Osteoblast (primary cell): ENCODE data around the gene COG5. TPM values are rescaled to one million over a fixed set of nuclear protein-coding genes. Genes with fewer than 3 reads are reported as not detected.

Experiments
- DNase-seq: peaks from one replicate; pipeline ENCODE4 v3.0.0; 2011; ENCODE audit warnings: low spot score, mixed read lengths; ENCODE audit not compliant: insufficient read length; ENCODE audit errors: missing footprints
- H2AFZ ChIP-seq: 2 replicates; pipeline ENCODE4 v1.6.0; 2011; ENCODE audit warnings: mild to moderate bottlenecking, low read length
- H3K27ac ChIP-seq: 2 replicates; pipeline ENCODE4 v1.5.1; 2011; ENCODE audit warnings: mild to moderate bottlenecking, low read depth, low read length, moderate library complexity
- H3K27me3 ChIP-seq: 2 replicates; pipeline ENCODE4 v1.6.0; 2012; ENCODE audit warnings: mild to moderate bottlenecking, control low read depth, inconsistent platforms, low read length, moderate library complexity; ENCODE audit not compliant: insufficient read depth
- H3K36me3 ChIP-seq: 2 replicates; pipeline ENCODE4 v1.5.1; 2011; ENCODE audit warnings: mild to moderate bottlenecking, low read length, control low read depth, moderate library complexity; ENCODE audit not compliant: insufficient read depth
- H3K4me1 ChIP-seq: 2 replicates; pipeline ENCODE4 v1.5.1; 2011; ENCODE audit warnings: mild to moderate bottlenecking, low read length, control low read depth, moderate library complexity; ENCODE audit not compliant: insufficient read depth
- H3K4me2 ChIP-seq: 2 replicates; pipeline ENCODE4 v1.6.0; 2011; ENCODE audit warnings: mild to moderate bottlenecking, low read length; ENCODE audit not compliant: insufficient read depth
- H3K4me3 ChIP-seq: fragments of 200-600 bp; sonication (generic); 3 replicates; pipeline ENCODE4 v1.5.1; 2012; ENCODE audit warnings: mild to moderate bottlenecking, low read length, inconsistent platforms; ENCODE audit not compliant: insufficient read depth
- H3K79me2 ChIP-seq: 2 replicates; pipeline ENCODE4 v1.6.0; 2012; ENCODE audit warnings: mild to moderate bottlenecking, low read length, control low read depth, inconsistent platforms; ENCODE audit not compliant: insufficient read depth
- H3K9me3 ChIP-seq: 2 replicates; pipeline ENCODE4 v1.5.1; 2011; ENCODE audit warnings: low read depth, low read length, control low read depth
- H4K20me1 ChIP-seq: 2 replicates; pipeline ENCODE4 v1.6.0; 2012; ENCODE audit warnings: mild to moderate bottlenecking, low read length, control low read depth; ENCODE audit not compliant: insufficient read depth
- total RNA-seq: library from RNA; depleted of rRNA; stranded (reverse); fragments of >200 nt; gene quantifications from 2 replicates; pipeline ENCODE4 v1.2.3, GENCODE V29; 2012
- TF ChIP-seq, protein P1 (sequence below): IDR thresholded peaks from 2 replicates; pipeline ENCODE4 v1.5.1; 2011; ENCODE audit warnings: mild to moderate bottlenecking, low read depth, low read length, moderate library complexity; ENCODE audit errors: extremely low read depth

Gene COG5
- total RNA-seq, 1 donor = 29.7 TPM

DNA sequence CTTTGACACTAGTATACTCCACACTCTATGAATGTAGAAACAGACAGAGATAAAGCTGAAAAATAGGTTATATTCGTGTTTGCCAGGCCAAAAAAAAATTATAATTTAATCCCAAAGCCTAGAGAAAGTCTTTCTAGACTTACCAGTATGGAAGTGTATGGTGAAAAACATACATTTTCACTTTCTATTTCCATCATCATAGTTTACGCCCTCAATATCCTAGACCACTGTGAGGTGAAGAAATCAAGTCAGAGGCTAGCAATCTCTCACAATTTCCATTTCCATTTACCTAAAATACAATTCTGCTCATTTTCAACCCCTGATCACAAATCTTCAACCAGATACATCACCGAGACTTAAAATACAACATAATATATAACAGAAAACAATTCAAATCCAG lies 77.7 kb downstream of the COG5 start:
- TF ChIP-seq, protein P1, sequence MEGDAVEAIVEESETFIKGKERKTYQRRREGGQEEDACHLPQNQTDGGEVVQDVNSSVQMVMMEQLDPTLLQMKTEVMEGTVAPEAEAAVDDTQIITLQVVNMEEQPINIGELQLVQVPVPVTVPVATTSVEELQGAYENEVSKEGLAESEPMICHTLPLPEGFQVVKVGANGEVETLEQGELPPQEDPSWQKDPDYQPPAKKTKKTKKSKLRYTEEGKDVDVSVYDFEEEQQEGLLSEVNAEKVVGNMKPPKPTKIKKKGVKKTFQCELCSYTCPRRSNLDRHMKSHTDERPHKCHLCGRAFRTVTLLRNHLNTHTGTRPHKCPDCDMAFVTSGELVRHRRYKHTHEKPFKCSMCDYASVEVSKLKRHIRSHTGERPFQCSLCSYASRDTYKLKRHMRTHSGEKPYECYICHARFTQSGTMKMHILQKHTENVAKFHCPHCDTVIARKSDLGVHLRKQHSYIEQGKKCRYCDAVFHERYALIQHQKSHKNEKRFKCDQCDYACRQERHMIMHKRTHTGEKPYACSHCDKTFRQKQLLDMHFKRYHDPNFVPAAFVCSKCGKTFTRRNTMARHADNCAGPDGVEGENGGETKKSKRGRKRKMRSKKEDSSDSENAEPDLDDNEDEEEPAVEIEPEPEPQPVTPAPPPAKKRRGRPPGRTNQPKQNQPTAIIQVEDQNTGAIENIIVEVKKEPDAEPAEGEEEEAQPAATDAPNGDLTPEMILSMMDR = no peak
- Histone ChIP-seq H3K27me3 (no peaks in the 10 kb centered on the region), H4K20me1 (no peaks in the 10 kb centered on the region), H3K36me3 (no peaks in the 10 kb centered on the region), H2AFZ (no peak overlapping the region), H3K4me3 (no peak overlapping the region), H3K79me2 (peaks cover 2% of the 10 kb centered on the region), H3K4me1 (no peaks in the 10 kb centered on the region), H3K9me3 (no peaks in the 10 kb centered on the region), H3K4me2 (no peak overlapping the region), H3K27ac (no peak overlapping the region)
- no peak for DNase-seq

DNA sequence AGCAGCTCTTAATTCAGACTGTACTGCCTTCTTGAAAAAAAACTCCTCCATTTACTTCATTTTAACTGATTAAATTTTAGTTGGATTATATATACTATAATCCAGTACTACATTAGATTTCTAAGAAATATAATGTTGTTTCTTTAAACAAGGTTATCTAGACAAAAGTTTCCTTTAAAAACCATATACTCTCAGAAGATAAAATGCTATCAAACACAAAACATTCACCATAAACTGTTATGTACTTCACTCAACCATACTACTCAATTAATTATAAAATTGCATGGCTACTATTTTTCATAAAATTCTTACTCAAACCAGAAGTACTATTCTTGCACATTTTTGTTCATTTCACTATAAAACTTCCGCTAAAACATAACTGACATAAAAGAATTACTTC lies 81.1 kb downstream of the COG5 start:
- Histone ChIP-seq H3K9me3 (no peaks in the 10 kb centered on the region), H3K27me3 (no peaks in the 10 kb centered on the region), H2AFZ (no peak overlapping the region), H3K79me2 (no peaks in the 10 kb centered on the region), H4K20me1 (no peaks in the 10 kb centered on the region), H3K4me1 (no peaks in the 10 kb centered on the region), H3K4me2 (no peak overlapping the region), H3K4me3 (no peak overlapping the region), H3K36me3 (no peaks in the 10 kb centered on the region), H3K27ac (no peak overlapping the region)
- DNase-seq = no peak
- TF ChIP-seq, protein P1 = no peak

DNA sequence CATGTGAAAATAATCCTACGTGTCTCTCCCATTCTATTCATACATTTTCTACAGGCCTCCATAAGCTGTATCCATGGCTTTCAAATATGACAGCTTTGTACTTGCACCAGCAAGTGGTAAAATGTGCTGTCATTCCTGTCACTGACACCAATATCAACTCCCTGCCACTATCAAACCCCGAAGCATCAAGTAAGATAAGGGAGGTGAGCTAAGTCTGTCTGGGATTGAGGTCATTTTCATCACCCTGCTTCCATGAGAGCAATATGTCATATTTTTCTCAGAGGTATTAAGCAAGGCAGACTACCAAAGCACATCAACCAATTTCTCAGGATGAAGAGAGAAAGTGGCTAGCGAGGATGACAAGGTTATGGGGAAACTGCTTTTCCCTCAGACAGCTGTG lies 82.8 kb downstream of the COG5 start:
- Histone ChIP-seq H4K20me1 (no peaks in the 10 kb centered on the region), H3K27ac (no peak overlapping the region), H3K36me3 (no peaks in the 10 kb centered on the region), H3K4me2 (no peak overlapping the region), H3K79me2 (no peaks in the 10 kb centered on the region), H3K9me3 (no peaks in the 10 kb centered on the region), H3K27me3 (no peaks in the 10 kb centered on the region), H3K4me1 (no peaks in the 10 kb centered on the region), H3K4me3 (no peak overlapping the region), H2AFZ (no peak overlapping the region)
- DNase-seq = no peak
- TF ChIP-seq, protein P1 = no peak

DNA sequence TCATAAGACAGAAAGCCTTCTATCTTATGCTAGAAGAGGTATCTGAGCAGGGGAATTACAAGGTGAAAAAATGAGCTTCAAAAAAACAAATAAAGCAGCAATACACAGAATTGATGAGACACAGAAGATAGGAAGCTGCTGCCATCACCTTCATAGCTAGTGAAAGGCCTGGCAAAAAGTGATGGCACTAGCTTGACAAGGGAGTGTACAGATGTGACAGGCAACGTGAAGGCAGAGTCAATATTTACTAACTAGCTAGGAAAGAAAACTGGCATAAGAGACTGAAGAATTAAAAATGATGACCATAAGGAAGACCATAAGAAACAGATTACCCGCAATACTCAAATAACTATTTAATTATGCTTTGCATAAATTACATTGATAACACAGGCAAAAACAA lies 84.4 kb downstream of the COG5 start:
- TF ChIP-seq, protein P1 = no peak
- H4K20me1 ChIP-seq = no peaks in the 10 kb centered on the region

More for the DNA sequence above, 84.4 kb downstream of the COG5 start:
- H3K36me3 ChIP-seq = no peaks in the 10 kb centered on the region
- no peak for DNase-seq
- no peak overlapping the region for H3K4me3 ChIP-seq
- H3K4me2 ChIP-seq = no peak overlapping the region
- no peak overlapping the region for H2AFZ ChIP-seq
- H3K27me3 ChIP-seq = no peaks in the 10 kb centered on the region
- no peaks in the 10 kb centered on the region for H3K9me3 ChIP-seq
- H3K4me1 ChIP-seq = no peaks in the 10 kb centered on the region
- H3K79me2 ChIP-seq = no peaks in the 10 kb centered on the region
- H3K27ac ChIP-seq = no peak overlapping the region
